HepG2 (cell line): ENCODE results near the gene IVD. TPM values are rescaled to one million over a fixed set of nuclear protein-coding genes. Genes with fewer than 3 reads are reported as not detected.

Experiments
- ATAC-seq: fragments of 200-7000 bp; cut with Tn5 transposase; 3 replicates; pipeline ENCODE4 v1.9.1; 2020; ENCODE audit warnings: mild to moderate bottlenecking, moderate library complexity
- BruUV-seq: library from RNA; stranded (reverse); fragments of 400-500 nt; replicated peaks from 2 replicates; lab custom pipeline; 2021; lab: Mats Ljungman, UMichigan
- CTCF ChIA-PET: fragments of 300-600 bp; formaldehyde crosslinking; extraction: SDS; loops from one replicate; lab custom pipeline; 2021; ENCODE audit warnings: low total read pairs, inconsistent platforms, low intra/inter-chr PET ratio; lab: Yijun Ruan, JAX
- POLR2A ChIA-PET: fragments of 350-600 bp; sonication (Branson Sonifier 250); formaldehyde crosslinking; loops from one replicate; lab custom pipeline; 2020; ENCODE audit warnings: antibody characterized with exemption, inconsistent platforms; lab: Yijun Ruan, JAX
- DNase-seq: peaks from one replicate; pipeline ENCODE4 v3.0.0-alpha.2; 2015; ENCODE audit warnings: low spot score
- FAIRE-seq: peaks from 3 replicates; lab custom pipeline; 2011; peaks lifted over from hg19 to GRCh38; lab: Jason Lieb, UNC
- H2AFZ ChIP-seq: one replicate; pipeline ENCODE4 v1.6.1; 2011; ENCODE audit warnings: low read length, inconsistent platforms
- H3K27ac ChIP-seq: fragments of 300-600 bp; 3 replicates; pipeline ENCODE4 v1.8.0; 2011; ENCODE audit warnings: mixed run types, mild to moderate bottlenecking, mixed read lengths, low read length, inconsistent platforms; ENCODE audit not compliant: insufficient read depth; ENCODE audit errors: extremely low read length
- H3K27me3 ChIP-seq, 2 experiments: fragments of 200-600 bp in 1 of 2; 2 replicates in 1 of 2; 3 replicates in 1 of 2; pipeline versions ENCODE4 v1.6.0 to v1.8.0; 2011; ENCODE audit warnings: low read length in 2 of 2, mild to moderate bottlenecking in 2 of 2, moderate library complexity in 2 of 2, inconsistent platforms in 1 of 2; ENCODE audit not compliant: insufficient read depth in 2 of 2, control insufficient read depth in 1 of 2
- H3K36me3 ChIP-seq, 2 experiments: fragments of 200-600 bp in 1 of 2; replicated peaks in 1 of 2; 2 replicates in 1 of 2; 3 replicates in 1 of 2; pipeline versions ENCODE4 v1.5.1 to v1.8.0; 2011; ENCODE audit warnings: low read length in 2 of 2, inconsistent platforms in 1 of 2; ENCODE audit not compliant: insufficient read depth in 2 of 2, control insufficient read depth in 1 of 2
- H3K4me1 ChIP-seq: 2 replicates; pipeline ENCODE4 v1.5.1; 2012; ENCODE audit warnings: low read length, inconsistent platforms; ENCODE audit not compliant: insufficient read depth
- H3K4me2 ChIP-seq: 2 replicates; pipeline ENCODE4 v1.6.0; 2011; ENCODE audit warnings: low read depth, low read length, inconsistent platforms
- H3K4me3 ChIP-seq, 3 experiments: fragments of 200-600 bp in 1 of 3; sonication (generic), shearing (Covaris generic) in 1 of 3; replicated peaks in 1 of 3; 2 replicates each; pipeline ENCODE4 v1.5.1; 2011 to 2016; ENCODE audit warnings: low read length in 3 of 3, inconsistent platforms in 2 of 3, low read depth in 2 of 3, mild to moderate bottlenecking in 2 of 3, control low read depth in 1 of 3, mixed read lengths in 1 of 3; ENCODE audit not compliant: insufficient read depth in 1 of 3
- H3K79me2 ChIP-seq: one replicate; pipeline ENCODE4 v1.6.1; 2011; ENCODE audit warnings: low read length, inconsistent platforms; ENCODE audit not compliant: insufficient read depth
- H3K9ac ChIP-seq: 2 replicates; pipeline ENCODE4 v1.6.0; 2011; ENCODE audit warnings: mild to moderate bottlenecking, low read depth, low read length, inconsistent platforms; ENCODE audit not compliant: insufficient read depth
- H3K9me3 ChIP-seq: 2 replicates; pipeline ENCODE4 v1.5.1; 2012; ENCODE audit warnings: mild to moderate bottlenecking, low read length
- H4K20me1 ChIP-seq: 2 replicates; pipeline ENCODE4 v1.6.0; 2011; ENCODE audit warnings: inconsistent platforms, mild to moderate bottlenecking, low read length, moderate library complexity; ENCODE audit not compliant: insufficient read depth
- BORCS8-MEF2B ChIP-seq: sonication (generic); formaldehyde crosslinking; IDR thresholded peaks from 2 replicates; pipeline ENCODE4 v1.8.0; 2022; ENCODE audit warnings: mild to moderate bottlenecking, missing genetic modification reagents
- ISL2 ChIP-seq: sonication (generic); formaldehyde crosslinking; IDR thresholded peaks from 2 replicates; pipeline ENCODE4 v1.5.0; 2020; ENCODE audit warnings: missing genetic modification reagents
- MEIS2 ChIP-seq: sonication (generic); formaldehyde crosslinking; IDR thresholded peaks from 2 replicates; pipeline ENCODE4 v1.9.0; 2021; ENCODE audit warnings: mild to moderate bottlenecking, missing genetic modification reagents
- NFKBIZ ChIP-seq: IDR thresholded peaks from 2 replicates; pipeline ENCODE4 v1.6.1; 2018; ENCODE audit warnings: missing genetic modification reagents, missing compliant biosample characterization
- REXO4 ChIP-seq: sonication (generic); formaldehyde crosslinking; IDR thresholded peaks from 2 replicates; pipeline ENCODE4 v1.8.0; 2022; ENCODE audit warnings: missing genetic modification reagents, mild to moderate bottlenecking, borderline replicate concordance
- SATB2 ChIP-seq: sonication (generic); formaldehyde crosslinking; IDR thresholded peaks from 2 replicates; pipeline ENCODE4 v1.5.0; 2020; ENCODE audit warnings: missing genetic modification reagents
- SOX6 ChIP-seq, 2 experiments: fragments of 450-650 bp in 1 of 2; sonication (generic) in 1 of 2; formaldehyde crosslinking in 1 of 2; IDR thresholded peaks; 2 replicates each; pipeline versions ENCODE4 v1.4.0 to v1.6.1; 2017 to 2020; ENCODE audit warnings: antibody characterized with exemption in 1 of 2, mild to moderate bottlenecking in 1 of 2, missing genetic modification reagents in 1 of 2
- ZFP36L1 ChIP-seq: sonication (generic); formaldehyde crosslinking; IDR thresholded peaks from 2 replicates; pipeline ENCODE4 v1.8.0; 2022; ENCODE audit warnings: mild to moderate bottlenecking, missing genetic modification reagents, moderate library complexity
- ZNF296 ChIP-seq: sonication (generic); formaldehyde crosslinking; conservative IDR thresholded peaks from 2 replicates; pipeline ENCODE4 v1.5.0; 2020; ENCODE audit warnings: mild to moderate bottlenecking, missing genetic modification reagents
- ZNF335 ChIP-seq: sonication (generic); formaldehyde crosslinking; IDR thresholded peaks from 2 replicates; pipeline ENCODE4 v1.4.0; 2020; ENCODE audit warnings: missing genetic modification reagents
- ZNF451 ChIP-seq: sonication (generic); formaldehyde crosslinking; IDR thresholded peaks from 2 replicates; pipeline ENCODE4 v1.5.0; 2020; ENCODE audit warnings: mild to moderate bottlenecking, missing genetic modification reagents
- ZNF546 ChIP-seq: sonication (generic); formaldehyde crosslinking; conservative IDR thresholded peaks from 2 replicates; pipeline ENCODE4 v1.8.1; 2023; ENCODE audit warnings: mild to moderate bottlenecking, missing genetic modification reagents
- WGBS: methylation state at CpG from one replicate; pipeline ENCODE4 v1.1.6; 2017; ENCODE audit warnings: low lambda C conversion rate; 5-methylcytosine and 5-hydroxymethylcytosine counted together
- in situ Hi-C: cut with HindIII; loops from 2 replicates; pipeline ENCODE4 v1.10.0; 2017; ENCODE audit warnings: low pct_unique_long_range_greater_than_20kb; ENCODE audit not compliant: extremely low pct_ligation_motif_present
- intact Hi-C: fragments of 100-400 bp; cut with micrococcal nuclease; formaldehyde crosslinking; loops from one replicate; pipeline ENCODE4 v1.10.0; 2022; ENCODE audit not compliant: unreplicated experiment
- polyA plus RNA-seq, 8 experiments: library from polyadenylated mRNA; depleted of rRNA in 3 of 8; stranded (reverse) in 7 of 8; unstranded in 1 of 8; fragments of >200 nt; fragmentation: Illumina TruSeq in 4 of 8; extraction: Trizol in 4 of 8; gene quantifications; 2 replicates each; pipeline versions ENCODE4 v1.2.1 to v1.2.3, GENCODE V29; 2011 to 2016; ENCODE audit warnings: low read depth in 4 of 8, missing spikeins in 1 of 8, mixed read lengths in 1 of 8; ENCODE audit not compliant: insufficient read depth in 1 of 8
- total RNA-seq, 5 experiments: library from RNA; depleted of rRNA; stranded (reverse); fragments of >200 nt; fragmentation: Illumina TruSeq; extraction: Trizol; gene quantifications; 2 replicates each; pipeline ENCODE4 v1.2.3, GENCODE V29; 2016; ENCODE audit warnings: low read depth in 1 of 5
- TF ChIP-seq, protein P1 (sequence below): sonication (generic); formaldehyde crosslinking; IDR thresholded peaks from one replicate; pipeline ENCODE4 v1.5.1; 2020; ENCODE audit warnings: mild to moderate bottlenecking, missing genetic modification reagents; ENCODE audit errors: not compliant biosample characterization
- TF ChIP-seq, protein P2 (sequence below): sonication (generic); formaldehyde crosslinking; IDR thresholded peaks from 2 replicates; pipeline ENCODE4 v1.4.0; 2020; ENCODE audit warnings: missing genetic modification reagents, borderline replicate concordance

Gene IVD
- total and polyA plus RNA-seq, 2 of the 13 experiments (the other 11 are each of a cell fraction or from before 2014, with no cell fraction given) = 48.0 to 53.9 TPM

DNA sequence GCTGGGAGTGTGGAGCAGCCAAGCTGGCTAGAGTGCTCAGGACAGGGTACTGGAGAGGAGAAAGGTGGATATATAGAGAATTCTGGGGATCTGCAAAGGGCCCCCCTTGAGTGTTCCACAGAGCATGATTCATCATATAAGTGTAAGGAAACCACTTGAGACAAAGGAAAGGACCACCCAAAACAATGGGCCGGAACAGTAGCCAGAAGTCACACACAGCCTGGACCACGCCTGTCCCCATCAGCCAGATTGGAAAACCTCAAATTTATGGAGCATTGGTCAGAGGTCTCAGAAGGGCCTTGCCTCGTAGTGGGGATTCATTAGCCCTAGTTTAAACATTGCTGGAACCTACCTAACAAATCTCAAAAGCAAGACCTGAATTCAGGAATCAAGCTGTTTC is 28.0 kb upstream of the IVD start:
- FAIRE-seq = no peak
- H3K79me2 ChIP-seq = no peaks in the 10 kb centered on the region
- no peaks in the 10 kb centered on the region for H3K36me3 ChIP-seq
- no peak overlapping the region for H3K4me2 ChIP-seq
- intact Hi-C loops = no loop called here
- H3K27me3 ChIP-seq = peaks cover 0 to 1% of the 10 kb centered on the region in 2 experiments; a peak in 3 of 5 replicates
- ChIA-PET POLR2A (no interaction called here), CTCF (no interaction called here)
- no peak overlapping the region for H3K4me3 ChIP-seq
- no peaks in the 10 kb centered on the region for H3K9me3 ChIP-seq
- 17% methylated on average over 3 of the region's 3 CpGs for WGBS
- BruUV-seq = no TSS peak
- H2AFZ ChIP-seq = no peak overlapping the region
- no peak for ATAC-seq
- DNase-seq = no peak
- no peak overlapping the region for H3K9ac ChIP-seq
- peaks cover 21% of the 10 kb centered on the region for H3K4me1 ChIP-seq
- no peak for TF ChIP-seq ZFP36L1
- no peak for TF ChIP-seq ZNF335 (CRISPR knock-in tag)
- TF ChIP-seq ISL2 (CRISPR knock-in tag) = no peak
- no peak for TF ChIP-seq NFKBIZ (CRISPR knock-in tag)
- no peak for TF ChIP-seq SOX6 (IDR thresholded peaks at IDR 0.05)
- TF ChIP-seq SOX6 (CRISPR knock-in tag; IDR thresholded peaks at IDR 0.05) = no peak
- no peak for TF ChIP-seq ZNF546 (CRISPR knock-in tag)
- TF ChIP-seq, protein P1, sequence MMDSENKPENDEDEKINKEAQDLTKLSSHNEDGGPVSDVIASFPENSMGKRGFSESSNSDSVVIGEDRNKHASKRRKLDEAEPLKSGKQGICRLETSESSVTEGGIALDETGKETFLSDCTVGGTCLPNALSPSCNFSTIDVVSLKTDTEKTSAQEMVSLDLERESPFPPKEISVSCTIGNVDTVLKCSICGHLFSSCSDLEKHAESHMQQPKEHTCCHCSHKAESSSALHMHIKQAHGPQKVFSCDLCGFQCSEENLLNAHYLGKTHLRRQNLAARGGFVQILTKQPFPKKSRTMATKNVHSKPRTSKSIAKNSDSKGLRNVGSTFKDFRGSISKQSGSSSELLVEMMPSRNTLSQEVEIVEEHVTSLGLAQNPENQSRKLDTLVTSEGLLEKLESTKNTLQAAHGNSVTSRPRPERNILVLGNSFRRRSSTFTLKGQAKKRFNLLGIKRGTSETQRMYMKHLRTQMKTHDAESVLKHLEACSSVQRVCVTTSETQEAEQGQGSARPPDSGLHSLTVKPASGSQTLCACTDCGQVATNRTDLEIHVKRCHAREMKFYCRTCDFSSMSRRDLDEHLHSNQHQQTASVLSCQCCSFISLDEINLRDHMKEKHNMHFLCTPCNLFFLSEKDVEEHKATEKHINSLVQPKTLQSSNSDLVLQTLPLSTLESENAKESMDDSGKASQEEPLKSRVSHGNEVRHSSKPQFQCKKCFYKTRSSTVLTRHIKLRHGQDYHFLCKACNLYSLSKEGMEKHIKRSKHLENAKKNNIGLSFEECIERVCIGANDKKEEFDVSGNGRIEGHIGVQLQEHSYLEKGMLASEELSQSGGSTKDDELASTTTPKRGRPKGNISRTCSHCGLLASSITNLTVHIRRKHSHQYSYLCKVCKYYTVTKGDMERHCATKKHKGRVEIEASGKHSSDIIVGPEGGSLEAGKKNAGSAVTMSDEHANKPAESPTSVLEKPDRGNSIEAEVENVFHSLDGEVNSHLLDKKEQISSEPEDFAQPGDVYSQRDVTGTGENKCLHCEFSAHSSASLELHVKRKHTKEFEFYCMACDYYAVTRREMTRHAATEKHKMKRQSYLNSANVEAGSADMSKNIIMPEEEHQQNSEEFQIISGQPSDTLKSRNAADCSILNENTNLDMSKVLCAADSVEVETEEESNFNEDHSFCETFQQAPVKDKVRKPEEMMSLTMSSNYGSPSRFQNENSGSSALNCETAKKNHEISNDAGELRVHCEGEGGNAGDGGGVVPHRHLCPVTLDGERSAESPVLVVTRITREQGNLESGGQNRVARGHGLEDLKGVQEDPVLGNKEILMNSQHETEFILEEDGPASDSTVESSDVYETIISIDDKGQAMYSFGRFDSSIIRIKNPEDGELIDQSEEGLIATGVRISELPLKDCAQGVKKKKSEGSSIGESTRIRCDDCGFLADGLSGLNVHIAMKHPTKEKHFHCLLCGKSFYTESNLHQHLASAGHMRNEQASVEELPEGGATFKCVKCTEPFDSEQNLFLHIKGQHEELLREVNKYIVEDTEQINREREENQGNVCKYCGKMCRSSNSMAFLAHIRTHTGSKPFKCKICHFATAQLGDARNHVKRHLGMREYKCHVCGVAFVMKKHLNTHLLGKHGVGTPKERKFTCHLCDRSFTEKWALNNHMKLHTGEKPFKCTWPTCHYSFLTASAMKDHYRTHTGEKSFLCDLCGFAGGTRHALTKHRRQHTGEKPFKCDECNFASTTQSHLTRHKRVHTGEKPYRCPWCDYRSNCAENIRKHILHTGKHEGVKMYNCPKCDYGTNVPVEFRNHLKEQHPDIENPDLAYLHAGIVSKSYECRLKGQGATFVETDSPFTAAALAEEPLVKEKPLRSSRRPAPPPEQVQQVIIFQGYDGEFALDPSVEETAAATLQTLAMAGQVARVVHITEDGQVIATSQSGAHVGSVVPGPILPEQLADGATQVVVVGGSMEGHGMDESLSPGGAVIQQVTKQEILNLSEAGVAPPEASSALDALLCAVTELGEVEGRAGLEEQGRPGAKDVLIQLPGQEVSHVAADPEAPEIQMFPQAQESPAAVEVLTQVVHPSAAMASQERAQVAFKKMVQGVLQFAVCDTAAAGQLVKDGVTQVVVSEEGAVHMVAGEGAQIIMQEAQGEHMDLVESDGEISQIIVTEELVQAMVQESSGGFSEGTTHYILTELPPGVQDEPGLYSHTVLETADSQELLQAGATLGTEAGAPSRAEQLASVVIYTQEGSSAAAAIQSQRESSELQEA (CRISPR knock-in tag) = no peak
- TF ChIP-seq BORCS8-MEF2B (CRISPR knock-in tag) = no peak
- TF ChIP-seq SATB2 (CRISPR knock-in tag) = no peak
- TF ChIP-seq MEIS2 (CRISPR knock-in tag) = no peak
- TF ChIP-seq ZNF451 (CRISPR knock-in tag) = no peak
- no peak for TF ChIP-seq REXO4 (CRISPR knock-in tag)
- no peak for TF ChIP-seq ZNF296 (CRISPR knock-in tag)
- TF ChIP-seq, protein P2, sequence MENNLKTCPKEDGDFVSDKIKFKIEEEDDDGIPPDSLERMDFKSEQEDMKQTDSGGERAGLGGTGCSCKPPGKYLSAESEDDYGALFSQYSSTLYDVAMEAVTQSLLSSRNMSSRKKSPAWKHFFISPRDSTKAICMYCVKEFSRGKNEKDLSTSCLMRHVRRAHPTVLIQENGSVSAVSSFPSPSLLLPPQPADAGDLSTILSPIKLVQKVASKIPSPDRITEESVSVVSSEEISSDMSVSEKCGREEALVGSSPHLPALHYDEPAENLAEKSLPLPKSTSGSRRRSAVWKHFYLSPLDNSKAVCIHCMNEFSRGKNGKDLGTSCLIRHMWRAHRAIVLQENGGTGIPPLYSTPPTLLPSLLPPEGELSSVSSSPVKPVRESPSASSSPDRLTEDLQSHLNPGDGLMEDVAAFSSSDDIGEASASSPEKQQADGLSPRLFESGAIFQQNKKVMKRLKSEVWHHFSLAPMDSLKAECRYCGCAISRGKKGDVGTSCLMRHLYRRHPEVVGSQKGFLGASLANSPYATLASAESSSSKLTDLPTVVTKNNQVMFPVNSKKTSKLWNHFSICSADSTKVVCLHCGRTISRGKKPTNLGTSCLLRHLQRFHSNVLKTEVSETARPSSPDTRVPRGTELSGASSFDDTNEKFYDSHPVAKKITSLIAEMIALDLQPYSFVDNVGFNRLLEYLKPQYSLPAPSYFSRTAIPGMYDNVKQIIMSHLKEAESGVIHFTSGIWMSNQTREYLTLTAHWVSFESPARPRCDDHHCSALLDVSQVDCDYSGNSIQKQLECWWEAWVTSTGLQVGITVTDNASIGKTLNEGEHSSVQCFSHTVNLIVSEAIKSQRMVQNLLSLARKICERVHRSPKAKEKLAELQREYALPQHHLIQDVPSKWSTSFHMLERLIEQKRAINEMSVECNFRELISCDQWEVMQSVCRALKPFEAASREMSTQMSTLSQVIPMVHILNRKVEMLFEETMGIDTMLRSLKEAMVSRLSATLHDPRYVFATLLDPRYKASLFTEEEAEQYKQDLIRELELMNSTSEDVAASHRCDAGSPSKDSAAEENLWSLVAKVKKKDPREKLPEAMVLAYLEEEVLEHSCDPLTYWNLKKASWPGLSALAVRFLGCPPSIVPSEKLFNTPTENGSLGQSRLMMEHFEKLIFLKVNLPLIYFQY = no peak
- no peak overlapping the region for H3K27ac ChIP-seq
- no peaks in the 10 kb centered on the region for H4K20me1 ChIP-seq
- in situ Hi-C loops = no loop called here
